GM12875 (cell line): ENCODE measurements around the gene SNX32.

ENCODE experiments used
- H3K4me3 ChIP-seq: one replicate; pipeline ENCODE4 v1.5.1; 2011; ENCODE audit warnings: low read depth, low read length, control low read depth
- TF ChIP-seq, protein P1 (sequence below): IDR thresholded peaks from 2 replicates; pipeline ENCODE4 v1.5.1; 2011; ENCODE audit warnings: low read depth, mild to moderate bottlenecking, control low read depth, inconsistent platforms, low read length, moderate library complexity, borderline replicate concordance; ENCODE audit not compliant: insufficient read depth

The SNX32 gene

GRCh38 chr11:65883058-65883761 lies 49.4 kb downstream of the SNX32 start:
- TF ChIP-seq, protein P1, sequence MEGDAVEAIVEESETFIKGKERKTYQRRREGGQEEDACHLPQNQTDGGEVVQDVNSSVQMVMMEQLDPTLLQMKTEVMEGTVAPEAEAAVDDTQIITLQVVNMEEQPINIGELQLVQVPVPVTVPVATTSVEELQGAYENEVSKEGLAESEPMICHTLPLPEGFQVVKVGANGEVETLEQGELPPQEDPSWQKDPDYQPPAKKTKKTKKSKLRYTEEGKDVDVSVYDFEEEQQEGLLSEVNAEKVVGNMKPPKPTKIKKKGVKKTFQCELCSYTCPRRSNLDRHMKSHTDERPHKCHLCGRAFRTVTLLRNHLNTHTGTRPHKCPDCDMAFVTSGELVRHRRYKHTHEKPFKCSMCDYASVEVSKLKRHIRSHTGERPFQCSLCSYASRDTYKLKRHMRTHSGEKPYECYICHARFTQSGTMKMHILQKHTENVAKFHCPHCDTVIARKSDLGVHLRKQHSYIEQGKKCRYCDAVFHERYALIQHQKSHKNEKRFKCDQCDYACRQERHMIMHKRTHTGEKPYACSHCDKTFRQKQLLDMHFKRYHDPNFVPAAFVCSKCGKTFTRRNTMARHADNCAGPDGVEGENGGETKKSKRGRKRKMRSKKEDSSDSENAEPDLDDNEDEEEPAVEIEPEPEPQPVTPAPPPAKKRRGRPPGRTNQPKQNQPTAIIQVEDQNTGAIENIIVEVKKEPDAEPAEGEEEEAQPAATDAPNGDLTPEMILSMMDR = no peak

DNA sequence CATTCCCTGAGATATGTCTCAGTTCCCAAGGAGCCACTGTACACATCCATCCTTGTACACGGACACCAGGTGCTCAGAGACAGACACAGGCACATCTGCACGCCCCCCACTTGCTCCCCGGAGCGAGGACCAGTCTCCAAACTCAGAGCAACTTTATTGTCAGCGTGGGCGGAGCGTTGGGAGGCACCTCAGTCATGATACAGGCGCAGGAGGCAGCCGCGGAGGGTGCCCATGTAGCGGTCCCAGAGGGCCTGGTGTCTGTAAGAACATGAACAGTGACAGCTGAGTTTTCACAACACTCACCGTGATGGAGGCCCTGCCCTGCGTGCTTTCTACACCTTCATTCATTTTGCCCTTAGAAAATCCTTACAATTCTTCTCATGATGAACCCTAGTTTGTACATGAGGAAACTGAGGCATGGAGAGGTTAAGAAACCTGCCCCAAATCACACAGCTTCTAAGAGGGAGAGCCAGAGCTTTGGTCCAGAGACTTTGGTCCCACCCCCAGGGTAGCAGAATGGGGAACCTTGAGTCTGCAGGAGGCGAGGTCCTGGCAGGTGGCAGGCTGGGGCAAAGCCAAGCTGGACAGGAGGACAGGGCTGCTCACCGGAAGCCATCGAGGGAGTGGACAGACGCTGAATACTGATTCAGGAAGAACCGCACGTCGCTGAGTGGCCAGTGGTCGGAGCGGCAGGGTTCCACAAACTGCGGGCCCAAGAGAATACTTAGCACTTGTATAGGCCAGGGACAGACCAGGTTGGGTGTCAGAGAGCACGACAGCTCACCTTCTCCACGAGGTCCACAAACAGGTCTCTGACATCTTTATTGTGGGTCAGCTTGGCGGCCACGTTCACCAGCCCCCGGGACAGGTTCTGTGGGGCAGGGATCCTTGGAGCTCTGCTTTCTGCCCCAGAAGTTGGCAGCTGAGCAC lies 50.3 kb downstream of the SNX32 start:
- TF ChIP-seq, protein P1 = no peak
- H3K4me3 ChIP-seq = no peak overlapping the region

More at GRCh38 chr11:65883058-65883761, 49.4 kb downstream of the SNX32 start:
- no peak overlapping the region for H3K4me3 ChIP-seq

GRCh38 chr11:65884716-65885092 lies 50.9 kb downstream of the SNX32 start:
- TF ChIP-seq, protein P1 = peak; percentile 99
- no peak overlapping the region for H3K4me3 ChIP-seq

GRCh38 chr11:65885231-65885630 lies 51.5 kb downstream of the SNX32 start:
- no peak overlapping the region for H3K4me3 ChIP-seq
- TF ChIP-seq, protein P1 = no peak

GRCh38 chr11:65885808-65886536 lies 52.2 kb downstream of the SNX32 start:
- H3K4me3 ChIP-seq = no peak overlapping the region
- TF ChIP-seq, protein P1 = no peak

- TF ChIP-seq, protein P1 = no peak
- peak overlapping the region; percentile 90 for H3K4me3 ChIP-seq
These were observed 53.3 kb downstream of the SNX32 start for GRCh38 chr11:65886826-65887722.
